Keratinocyte (primary cell): ENCODE data around the gene CMIP. TPM values are rescaled to one million over a fixed set of nuclear protein-coding genes. Genes with fewer than 3 reads are reported as not detected.
A peak's percentile ranks its signal among the peaks of the same experiment; 100 is the strongest.

Source experiments
- DNase-seq: peaks from one replicate; pipeline ENCODE4 v3.0.0-alpha.2; 2011; ENCODE audit warnings: low read depth, missing footprints, low spot score
- FAIRE-seq: peaks from 2 replicates; lab custom pipeline; 2011; peaks lifted over from hg19 to GRCh38; lab: Jason Lieb, UNC
- H2AFZ ChIP-seq: 2 replicates; pipeline ENCODE4 v1.6.0; 2012; ENCODE audit warnings: low read length, control low read depth, inconsistent platforms; ENCODE audit not compliant: control insufficient read depth
- H3K27ac ChIP-seq: 2 replicates; pipeline ENCODE4 v1.5.1; 2011; ENCODE audit warnings: low read length; ENCODE audit not compliant: control insufficient read depth, insufficient read depth
- H3K27me3 ChIP-seq: 3 replicates; pipeline ENCODE4 v1.6.0; 2011; ENCODE audit warnings: low read length; ENCODE audit not compliant: control insufficient read depth, insufficient read depth; ENCODE audit errors: extremely low read depth
- H3K36me3 ChIP-seq, 2 experiments: 2 replicates in 1 of 2; 3 replicates in 1 of 2; pipeline ENCODE4 v1.5.1; 2011; ENCODE audit warnings: low read length in 2 of 2, mild to moderate bottlenecking in 1 of 2; ENCODE audit not compliant: control insufficient read depth in 2 of 2, insufficient read depth in 2 of 2; ENCODE audit errors: extremely low read depth in 1 of 2
- H3K4me1 ChIP-seq: 3 replicates; pipeline ENCODE4 v1.5.1; 2011; ENCODE audit warnings: low read length; ENCODE audit not compliant: control insufficient read depth, insufficient read depth; ENCODE audit errors: extremely low read depth
- H3K4me2 ChIP-seq: 3 replicates; pipeline ENCODE4 v1.6.0; 2011; ENCODE audit warnings: low read depth, low read length; ENCODE audit not compliant: control insufficient read depth, insufficient read depth; ENCODE audit errors: extremely low read depth
- H3K4me3 ChIP-seq, 3 experiments: fragments of 200-600 bp in 1 of 3; sonication (generic) in 1 of 3; 2 replicates in 2 of 3; 3 replicates in 1 of 3; pipeline ENCODE4 v1.5.1; 2011 to 2016; ENCODE audit warnings: low read length in 3 of 3, mild to moderate bottlenecking in 3 of 3, control low read depth in 2 of 3, inconsistent platforms in 1 of 3, low read depth in 1 of 3, mixed read lengths in 1 of 3, mixed run types in 1 of 3, moderate library complexity in 1 of 3; ENCODE audit not compliant: control insufficient read depth in 2 of 3, insufficient read depth in 2 of 3; ENCODE audit errors: extremely low read depth in 1 of 3
- H3K79me2 ChIP-seq: 2 replicates; pipeline ENCODE4 v1.6.0; 2012; ENCODE audit warnings: low read length; ENCODE audit not compliant: control insufficient read depth, insufficient read depth
- H3K9ac ChIP-seq: 3 replicates; pipeline ENCODE4 v1.6.0; 2011; ENCODE audit warnings: low read length; ENCODE audit not compliant: control insufficient read depth, insufficient read depth; ENCODE audit errors: extremely low read depth
- H3K9me1 ChIP-seq: 3 replicates; pipeline ENCODE4 v1.6.0; 2011; ENCODE audit warnings: low read length; ENCODE audit not compliant: control insufficient read depth, insufficient read depth; ENCODE audit errors: extremely low read depth
- H3K9me3 ChIP-seq: 2 replicates; pipeline ENCODE4 v1.5.1; 2012; ENCODE audit warnings: low read depth, low read length; ENCODE audit not compliant: control insufficient read depth
- H4K20me1 ChIP-seq: 3 replicates; pipeline ENCODE4 v1.6.0; 2011; ENCODE audit warnings: low read length; ENCODE audit not compliant: control insufficient read depth, insufficient read depth; ENCODE audit errors: extremely low read depth
- CTCF ChIP-seq, 3 experiments: IDR thresholded peaks in 1 of 3; conservative IDR thresholded peaks in 1 of 3; optimal IDR thresholded peaks in 1 of 3; 2 replicates in 2 of 3; 3 replicates in 1 of 3; pipeline versions ENCODE3 to v1.5.1; 2011; ENCODE audit warnings: low read length in 3 of 3, mild to moderate bottlenecking in 3 of 3, moderate library complexity in 2 of 3, control low read depth in 1 of 3, inconsistent platforms in 1 of 3; ENCODE audit not compliant: insufficient read depth in 2 of 3; ENCODE audit errors: extremely low read depth in 1 of 3
- EZH2 ChIP-seq: IDR thresholded peaks from one replicate; pipeline ENCODE4 v1.6.1; 2012; ENCODE audit warnings: inconsistent platforms, mild to moderate bottlenecking, low read length, moderate library complexity
- dilution Hi-C: fragments of 300-500 bp; cut with MboI; formaldehyde crosslinking; loops from one replicate; pipeline ENCODE4 v1.7.0; 2020; ENCODE audit warnings: low sequenced_read_pairs; ENCODE audit not compliant: extremely low pct_ligation_motif_present
- polyA plus RNA-seq, 5 experiments: library from polyadenylated mRNA; depleted of rRNA in 3 of 5; stranded (reverse) in 3 of 5; stranded (forward) in 1 of 5; unstranded in 1 of 5; fragments of >200 nt; gene quantifications; 1 replicate in 1 of 5; 2 replicates in 3 of 5; 3 replicates in 1 of 5; pipeline versions ENCODE4 v1.2.1 to v1.2.3, GENCODE V29; 2011 to 2012; ENCODE audit warnings: missing spikeins in 2 of 5, low read depth in 1 of 5, low replicate concordance in 1 of 5

The CMIP gene
- polyA plus RNA-seq, 1 donor (not counting 4 experiments of a cell fraction or from before 2014, with no cell fraction given) = 5.0 TPM

GRCh38 chr16:81449899-81450608, 5.4 kb downstream of the CMIP start:
- no peaks in the 10 kb centered on the region for H3K27me3 ChIP-seq
- H3K36me3 ChIP-seq = peaks cover 4 to 13% of the 10 kb centered on the region in 2 experiments
- DNase-seq (no peak), FAIRE-seq (no peak)
- H3K4me1 ChIP-seq = peaks cover 29% of the 10 kb centered on the region
- no peak overlapping the region for H3K4me3 ChIP-seq
- no peak overlapping the region for H2AFZ ChIP-seq
- dilution Hi-C loops = no loop called here
- no peak overlapping the region for H3K27ac ChIP-seq
- H3K9me3 ChIP-seq = no peaks in the 10 kb centered on the region
- H3K4me2 ChIP-seq = no peak overlapping the region
- peaks cover 99% of the 10 kb centered on the region for H3K79me2 ChIP-seq
- peaks cover 54% of the 10 kb centered on the region for H4K20me1 ChIP-seq
- TF ChIP-seq CTCF (optimal IDR thresholded peaks at IDR 0.05 in 1 of 3, IDR thresholded peaks at IDR 0.05 in 1 of 3, conservative IDR thresholded peaks at IDR 0.05 in 1 of 3; ENCODE audit: extremely low read depth in 1 of 3, insufficient read depth in 2 of 3, low read length in 3 of 3) (no peak), EZH2 (no peak)
- H3K9me1 ChIP-seq = peaks cover 2% of the 10 kb centered on the region
- peak overlapping the region; percentile 24 for H3K9ac ChIP-seq

GRCh38 chr16:81450783-81451491, 6.3 kb downstream of the CMIP start:
- H2AFZ ChIP-seq = no peak overlapping the region
- no peak overlapping the region for H3K9ac ChIP-seq
- H3K4me2 ChIP-seq = no peak overlapping the region
- DNase-seq (no peak), FAIRE-seq (no peak)
- H3K4me3 ChIP-seq = no peak overlapping the region
- H3K36me3 ChIP-seq = peaks cover 7 to 21% of the 10 kb centered on the region in 2 experiments
- H3K4me1 ChIP-seq = peaks cover 29% of the 10 kb centered on the region
- dilution Hi-C loops = no loop called here
- H4K20me1 ChIP-seq = peaks cover 62% of the 10 kb centered on the region
- H3K27me3 ChIP-seq = no peaks in the 10 kb centered on the region
- TF ChIP-seq CTCF (optimal IDR thresholded peaks at IDR 0.05 in 1 of 3, IDR thresholded peaks at IDR 0.05 in 1 of 3, conservative IDR thresholded peaks at IDR 0.05 in 1 of 3; ENCODE audit: extremely low read depth in 1 of 3, insufficient read depth in 2 of 3, low read length in 3 of 3) (peak in 1 of 3 experiments; percentile 7), EZH2 (no peak)
- H3K9me3 ChIP-seq = no peaks in the 10 kb centered on the region
- H3K27ac ChIP-seq = no peak overlapping the region
- H3K9me1 ChIP-seq = peaks cover 3% of the 10 kb centered on the region
- peaks cover 100% of the 10 kb centered on the region for H3K79me2 ChIP-seq
